ENCODE measurements around the gene COL24A1.
"Not testable (repeated sequence)": the region's sequence is repeated elsewhere in the genome, so short reads cannot be mapped to it uniquely, and the experiment has no call there.

Gene COL24A1

GRCh38 chr1:85867189-85867588 is 289.4 kb downstream of the COL24A1 start:
- no peak for DNase-seq

GRCh38 chr1:85865213-85865612 is 291.4 kb downstream of the COL24A1 start:
- no peak for DNase-seq

GRCh38 chr1:85864727-85865126 is 291.8 kb downstream of the COL24A1 start:
- no peak for DNase-seq

GRCh38 chr1:85863639-85864038 is 292.9 kb downstream of the COL24A1 start:
- not testable (repeated sequence) for DNase-seq

- DNase-seq, result no peak
Observed at GRCh38 chr1:85862456-85862855, 294.1 kb downstream of the COL24A1 start.

GRCh38 chr1:85857991-85858390 is 298.6 kb downstream of the COL24A1 start:
- DNase-seq, result no peak

GRCh38 chr1:85850238-85850637 is 306.3 kb downstream of the COL24A1 start:
- no peak for DNase-seq

- no peak for DNase-seq
Observed at GRCh38 chr1:85849660-85850059, 306.9 kb downstream of the COL24A1 start.

GRCh38 chr1:85847356-85847755 is 309.2 kb downstream of the COL24A1 start:
- no peak for DNase-seq

- no peak for DNase-seq
Observed at GRCh38 chr1:85846706-85847105, 309.9 kb downstream of the COL24A1 start.

GRCh38 chr1:85839459-85839858 is 317.1 kb downstream of the COL24A1 start:
- no peak for DNase-seq

GRCh38 chr1:85838238-85838637 is 318.3 kb downstream of the COL24A1 start:
- no peak for DNase-seq

GRCh38 chr1:85836736-85837135 is 319.8 kb downstream of the COL24A1 start:
- DNase-seq, result no peak

GRCh38 chr1:85833165-85833564 is 323.4 kb downstream of the COL24A1 start:
- not testable (repeated sequence) for DNase-seq

- no peak for DNase-seq
Observed at GRCh38 chr1:85830837-85831236, 325.7 kb downstream of the COL24A1 start.

- no peak for DNase-seq
Observed at GRCh38 chr1:85824066-85824840, 332.3 kb downstream of the COL24A1 start.

- no peak for DNase-seq
Observed at GRCh38 chr1:85822696-85823095, 333.9 kb downstream of the COL24A1 start.

GRCh38 chr1:85818371-85818770 is 338.2 kb downstream of the COL24A1 start:
- DNase-seq, result no peak

GRCh38 chr1:85816606-85817005 is 340.0 kb downstream of the COL24A1 start:
- no peak for DNase-seq

GRCh38 chr1:85815906-85816305 is 340.7 kb downstream of the COL24A1 start:
- DNase-seq, result no peak

GRCh38 chr1:85806236-85806965 is 350.2 kb downstream of the COL24A1 start:
- no peak for DNase-seq

GRCh38 chr1:85801520-85801919 is 355.1 kb downstream of the COL24A1 start:
- DNase-seq, result no peak

- no peak for DNase-seq
Observed at GRCh38 chr1:85799737-85800136, 356.8 kb downstream of the COL24A1 start.

- DNase-seq, result no peak
Observed at GRCh38 chr1:85798419-85798818, 358.2 kb downstream of the COL24A1 start.

Measured in DMS79 (cell line).